ENCODE results near the gene A2M.
A peak's percentile ranks its signal among the peaks of the same experiment; 100 is the strongest.

A2M gene

GRCh38 chr12:9040484-9041186 lies 75.1 kb downstream of the A2M start:
- Histone ChIP-seq H2BK12ac (ENCODE audit: low read length in 2 of 2) (no peak overlapping the region), H3K4me3 (ENCODE audit: insufficient read depth in 1 of 2, low read depth in 1 of 2, low read length in 2 of 2) (no peak overlapping the region), H2BK120ac (ENCODE audit: low read depth, low read length) (no peak overlapping the region), H4K8ac (ENCODE audit: low read length) (no peak overlapping the region), H3K4me1 (ENCODE audit: control insufficient read depth, insufficient read depth, low read depth, low read length) (no peaks in the 10 kb centered on the region), H3K79me1 (replicated peaks; ENCODE audit: low read length, poor library complexity, severe bottlenecking) (no peaks in the 10 kb centered on the region), H3K23ac (ENCODE audit: low read length in 2 of 2) (no peak overlapping the region), H2BK5ac (ENCODE audit: low read depth, low read length, poor library complexity, severe bottlenecking) (no peak overlapping the region), H3K18ac (ENCODE audit: low read depth in 1 of 2, low read length in 2 of 2) (no peak overlapping the region), H3K36me3 (ENCODE audit: control insufficient read depth in 1 of 2, insufficient read depth in 2 of 2, low read depth in 1 of 2, low read length in 2 of 2) (no peaks in the 10 kb centered on the region), H3K9ac (ENCODE audit: low read length) (no peak overlapping the region), H2AFZ (ENCODE audit: low read depth, low read length) (no peak overlapping the region), H3K4ac (ENCODE audit: low read depth in 1 of 2, low read length in 2 of 2) (no peak overlapping the region), H3K27ac (ENCODE audit: low read length, poor library complexity, severe bottlenecking) (no peak overlapping the region), H3K4me2 (ENCODE audit: low read length, poor library complexity, severe bottlenecking) (no peak overlapping the region), H2AK5ac (ENCODE audit: low read length, severe bottlenecking) (no peak overlapping the region), H3K27me3 (ENCODE audit: control insufficient read depth in 1 of 2, insufficient read depth in 1 of 2, low read length in 2 of 2) (peaks cover 0 to 3% of the 10 kb centered on the region in 2 experiments), H3K9me3 (ENCODE audit: control insufficient read depth, low read length) (no peaks in the 10 kb centered on the region), H4K91ac (ENCODE audit: low read length) (no peak overlapping the region), H2BK15ac (ENCODE audit: low read depth, poor library complexity, severe bottlenecking) (no peak overlapping the region), H3K14ac (ENCODE audit: low read length in 2 of 2) (no peak overlapping the region)
- DNase-seq, result no peak
- WGBS, result 67% methylated on average over 5 of the region's 5 CpGs

GRCh38 chr12:9039397-9039977 lies 76.2 kb downstream of the A2M start:
- Histone ChIP-seq H2BK120ac (ENCODE audit: low read depth, low read length) (no peak overlapping the region), H3K4ac (ENCODE audit: low read depth in 1 of 2, low read length in 2 of 2) (no peak overlapping the region), H3K27ac (ENCODE audit: low read length, poor library complexity, severe bottlenecking) (no peak overlapping the region), H4K8ac (ENCODE audit: low read length) (no peak overlapping the region), H4K91ac (ENCODE audit: low read length) (no peak overlapping the region), H2BK5ac (ENCODE audit: low read depth, low read length, poor library complexity, severe bottlenecking) (no peak overlapping the region), H3K18ac (ENCODE audit: low read depth in 1 of 2, low read length in 2 of 2) (no peak overlapping the region), H3K23ac (ENCODE audit: low read length in 2 of 2) (no peak overlapping the region), H2AK5ac (ENCODE audit: low read length, severe bottlenecking) (no peak overlapping the region), H3K4me1 (ENCODE audit: control insufficient read depth, insufficient read depth, low read depth, low read length) (no peaks in the 10 kb centered on the region), H3K36me3 (ENCODE audit: control insufficient read depth in 1 of 2, insufficient read depth in 2 of 2, low read depth in 1 of 2, low read length in 2 of 2) (no peaks in the 10 kb centered on the region), H3K9me3 (ENCODE audit: control insufficient read depth, low read length) (no peaks in the 10 kb centered on the region), H2AFZ (ENCODE audit: low read depth, low read length) (no peak overlapping the region), H3K9ac (ENCODE audit: low read length) (no peak overlapping the region), H2BK15ac (ENCODE audit: low read depth, poor library complexity, severe bottlenecking) (no peak overlapping the region), H3K79me1 (replicated peaks; ENCODE audit: low read length, poor library complexity, severe bottlenecking) (no peaks in the 10 kb centered on the region), H3K4me2 (ENCODE audit: low read length, poor library complexity, severe bottlenecking) (no peak overlapping the region), H3K14ac (ENCODE audit: low read length in 2 of 2) (no peak overlapping the region), H3K27me3 (ENCODE audit: control insufficient read depth in 1 of 2, insufficient read depth in 1 of 2, low read length in 2 of 2) (peaks cover 0 to 3% of the 10 kb centered on the region in 2 experiments), H3K4me3 (ENCODE audit: insufficient read depth in 1 of 2, low read depth in 1 of 2, low read length in 2 of 2) (no peak overlapping the region), H2BK12ac (ENCODE audit: low read length in 2 of 2) (no peak overlapping the region)
- WGBS, result 0% methylated on average over 1 of the region's 3 CpGs
- peak; percentile 64 for DNase-seq

GRCh38 chr12:9037431-9037830 lies 78.3 kb downstream of the A2M start:
- Histone ChIP-seq H2AK5ac (ENCODE audit: low read length, severe bottlenecking) (no peak overlapping the region), H2BK120ac (ENCODE audit: low read depth, low read length) (no peak overlapping the region), H2BK12ac (ENCODE audit: low read length in 2 of 2) (no peak overlapping the region), H3K27ac (ENCODE audit: low read length, poor library complexity, severe bottlenecking) (no peak overlapping the region), H4K8ac (ENCODE audit: low read length) (no peak overlapping the region), H2AFZ (ENCODE audit: low read depth, low read length) (no peak overlapping the region), H3K14ac (ENCODE audit: low read length in 2 of 2) (no peak overlapping the region), H2BK5ac (ENCODE audit: low read depth, low read length, poor library complexity, severe bottlenecking) (no peak overlapping the region), H3K27me3 (ENCODE audit: control insufficient read depth in 1 of 2, insufficient read depth in 1 of 2, low read length in 2 of 2) (peaks cover 0 to 3% of the 10 kb centered on the region in 2 experiments), H3K9me3 (ENCODE audit: control insufficient read depth, low read length) (no peaks in the 10 kb centered on the region), H3K4me2 (ENCODE audit: low read length, poor library complexity, severe bottlenecking) (no peak overlapping the region), H3K9ac (ENCODE audit: low read length) (no peak overlapping the region), H3K4me3 (ENCODE audit: insufficient read depth in 1 of 2, low read depth in 1 of 2, low read length in 2 of 2) (no peak overlapping the region), H3K4me1 (ENCODE audit: control insufficient read depth, insufficient read depth, low read depth, low read length) (no peaks in the 10 kb centered on the region), H4K91ac (ENCODE audit: low read length) (no peak overlapping the region), H3K4ac (ENCODE audit: low read depth in 1 of 2, low read length in 2 of 2) (no peak overlapping the region), H3K36me3 (ENCODE audit: control insufficient read depth in 1 of 2, insufficient read depth in 2 of 2, low read depth in 1 of 2, low read length in 2 of 2) (no peaks in the 10 kb centered on the region), H3K23ac (ENCODE audit: low read length in 2 of 2) (no peak overlapping the region), H3K18ac (ENCODE audit: low read depth in 1 of 2, low read length in 2 of 2) (no peak overlapping the region), H3K79me1 (replicated peaks; ENCODE audit: low read length, poor library complexity, severe bottlenecking) (no peaks in the 10 kb centered on the region), H2BK15ac (ENCODE audit: low read depth, poor library complexity, severe bottlenecking) (no peak overlapping the region)
- no peak for DNase-seq
- WGBS, result no CpG with 5 or more reads among the region's 3 CpGs

GRCh38 chr12:9036227-9036626 lies 79.5 kb downstream of the A2M start:
- H3K9me3 ChIP-seq (ENCODE audit: control insufficient read depth, low read length), result no peaks in the 10 kb centered on the region
- H3K36me3 ChIP-seq (ENCODE audit: control insufficient read depth in 1 of 2, insufficient read depth in 2 of 2, low read depth in 1 of 2, low read length in 2 of 2), result no peaks in the 10 kb centered on the region
- no peak overlapping the region for H2BK5ac ChIP-seq (ENCODE audit: low read depth, low read length, poor library complexity, severe bottlenecking)
- no peak overlapping the region for H3K18ac ChIP-seq (ENCODE audit: low read depth in 1 of 2, low read length in 2 of 2)
- H3K23ac ChIP-seq (ENCODE audit: low read length in 2 of 2), result no peak overlapping the region
- H3K9ac ChIP-seq (ENCODE audit: low read length), result no peak overlapping the region
- H4K91ac ChIP-seq (ENCODE audit: low read length), result no peak overlapping the region
- no peak overlapping the region for H2BK12ac ChIP-seq (ENCODE audit: low read length in 2 of 2)
- no peak overlapping the region for H2BK120ac ChIP-seq (ENCODE audit: low read depth, low read length)
- no peak overlapping the region for H2AK5ac ChIP-seq (ENCODE audit: low read length, severe bottlenecking)
- no peak overlapping the region for H2AFZ ChIP-seq (ENCODE audit: low read depth, low read length)
- H3K4ac ChIP-seq (ENCODE audit: low read depth in 1 of 2, low read length in 2 of 2), result no peak overlapping the region
- no peak overlapping the region for H3K4me2 ChIP-seq (ENCODE audit: low read length, poor library complexity, severe bottlenecking)
- no peak overlapping the region for H3K14ac ChIP-seq (ENCODE audit: low read length in 2 of 2)
- H3K4me3 ChIP-seq (ENCODE audit: insufficient read depth in 1 of 2, low read depth in 1 of 2, low read length in 2 of 2), result no peak overlapping the region
- DNase-seq, result no peak
- WGBS, result 79% methylated on average over 6 of the region's 6 CpGs
- H3K79me1 ChIP-seq (replicated peaks; ENCODE audit: low read length, poor library complexity, severe bottlenecking), result no peaks in the 10 kb centered on the region
- H3K27me3 ChIP-seq (ENCODE audit: control insufficient read depth in 1 of 2, insufficient read depth in 1 of 2, low read length in 2 of 2), result peaks cover 0 to 3% of the 10 kb centered on the region in 2 experiments
- H3K4me1 ChIP-seq (ENCODE audit: control insufficient read depth, insufficient read depth, low read depth, low read length), result no peaks in the 10 kb centered on the region
- H2BK15ac ChIP-seq (ENCODE audit: low read depth, poor library complexity, severe bottlenecking), result no peak overlapping the region
- H3K27ac ChIP-seq (ENCODE audit: low read length, poor library complexity, severe bottlenecking), result no peak overlapping the region
- H4K8ac ChIP-seq (ENCODE audit: low read length), result no peak overlapping the region
